HG02870 (cell line): ENCODE data around the gene GBA2.

Source experiments
- ATAC-seq: cut with Tn5 transposase; IDR thresholded peaks from one replicate; pipeline ENCODE4 v1.9.1; 2021; ENCODE audit warnings: mild to moderate bottlenecking, moderate library complexity; ENCODE audit not compliant: unreplicated experiment

The GBA2 gene

DNA sequence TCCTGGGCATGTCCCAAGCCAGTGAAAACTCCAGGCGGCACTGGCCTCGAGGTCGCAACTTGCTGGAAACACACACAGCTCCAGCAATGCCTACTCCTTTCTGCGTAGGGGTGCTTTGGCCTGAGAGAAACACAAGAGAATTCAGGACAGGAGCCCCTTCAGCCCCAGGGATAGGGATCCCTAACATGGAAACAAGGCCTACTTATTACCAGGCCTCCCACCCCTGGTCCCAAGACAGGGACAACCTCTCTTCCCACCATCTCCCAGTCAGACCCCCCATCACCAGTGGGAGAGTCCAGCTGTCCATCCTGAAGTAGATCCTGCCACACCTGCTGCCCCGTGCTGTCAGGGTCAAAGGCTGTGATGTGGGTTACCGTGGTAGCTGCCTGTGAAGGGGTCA, 8.8 kb downstream of the GBA2 start:
- ATAC-seq, result no peak

DNA sequence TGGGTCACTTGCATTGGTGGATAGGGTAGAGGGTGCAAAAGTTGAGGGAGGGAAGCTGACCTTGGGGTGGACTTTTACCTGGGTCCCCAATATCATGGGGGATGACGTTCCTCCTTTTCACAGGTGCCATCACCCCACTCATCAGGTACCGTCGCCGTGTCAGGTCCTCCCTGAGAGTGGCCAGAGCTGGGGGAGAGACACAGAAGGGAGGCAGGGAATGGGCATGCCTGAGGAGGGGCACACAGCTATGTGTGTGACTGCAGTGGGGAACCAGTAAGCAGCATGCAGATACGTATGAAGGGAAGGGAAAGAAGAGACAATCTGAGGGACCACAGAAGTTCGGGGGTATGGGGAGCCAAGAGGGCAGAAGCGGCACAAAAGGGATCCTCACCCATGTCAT, 10.1 kb downstream of the GBA2 start:
- ATAC-seq, result no peak

DNA sequence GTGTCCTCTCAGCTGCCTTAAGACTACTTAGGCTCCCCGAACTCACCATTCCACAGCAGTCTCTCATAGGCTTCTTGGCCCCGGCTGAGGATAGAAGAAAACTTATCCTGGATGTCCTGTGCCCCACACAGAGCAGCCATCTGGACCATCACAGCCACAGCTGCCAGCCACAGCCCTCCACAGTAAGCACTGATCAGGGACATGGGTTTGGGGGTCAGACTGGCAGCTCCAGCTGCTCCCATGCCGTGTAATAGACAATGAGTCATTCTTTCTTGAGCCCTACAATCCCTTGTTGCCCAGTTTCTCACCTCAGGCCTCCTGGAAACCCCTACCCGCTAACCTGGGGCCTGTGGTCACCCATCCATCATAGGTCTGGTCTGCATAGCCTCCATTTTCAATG, 10.8 kb downstream of the GBA2 start:
- ATAC-seq, result no peak

DNA sequence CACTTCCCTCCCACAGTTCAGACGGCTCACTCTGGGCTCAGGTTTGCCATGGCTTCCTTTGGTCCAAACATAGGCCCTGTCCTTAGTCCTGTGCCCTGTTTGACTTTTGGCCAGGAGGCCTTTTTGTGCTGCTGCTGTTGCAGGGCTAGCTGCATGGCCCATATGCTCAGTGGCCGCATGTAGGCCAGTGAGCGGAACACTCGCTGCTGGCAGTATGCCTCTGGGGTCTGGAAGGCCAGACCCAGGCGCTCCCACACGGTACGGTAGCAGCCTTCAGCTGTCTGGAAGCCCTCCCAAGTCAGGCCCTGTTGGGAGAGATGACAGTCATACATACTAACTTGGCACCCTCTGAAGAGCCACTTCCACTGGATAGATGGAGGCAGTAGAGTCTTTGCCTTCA, 11.9 kb downstream of the GBA2 start:
- no peak for ATAC-seq

DNA sequence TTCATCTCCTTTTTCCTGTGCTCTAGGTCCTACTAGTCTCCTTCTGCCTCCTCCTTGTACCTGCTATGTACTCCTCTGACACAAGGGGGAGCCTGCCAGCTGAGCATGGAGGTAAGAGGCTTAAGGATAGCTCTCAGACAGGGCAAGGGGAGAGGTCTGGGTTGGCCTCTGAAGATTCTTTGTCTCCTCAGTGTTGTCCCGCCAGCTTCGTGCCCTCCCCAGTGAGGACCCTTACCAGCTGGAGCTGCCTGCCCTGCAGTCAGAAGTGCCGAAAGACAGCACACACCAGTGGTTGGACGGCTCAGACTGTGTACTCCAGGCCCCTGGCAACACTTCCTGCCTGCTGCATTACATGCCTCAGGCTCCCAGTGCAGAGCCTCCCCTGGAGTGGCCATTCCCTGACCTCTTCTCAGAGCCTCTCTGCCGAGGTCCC, 12.8 kb downstream of the GBA2 start:
- ATAC-seq, result no peak

DNA sequence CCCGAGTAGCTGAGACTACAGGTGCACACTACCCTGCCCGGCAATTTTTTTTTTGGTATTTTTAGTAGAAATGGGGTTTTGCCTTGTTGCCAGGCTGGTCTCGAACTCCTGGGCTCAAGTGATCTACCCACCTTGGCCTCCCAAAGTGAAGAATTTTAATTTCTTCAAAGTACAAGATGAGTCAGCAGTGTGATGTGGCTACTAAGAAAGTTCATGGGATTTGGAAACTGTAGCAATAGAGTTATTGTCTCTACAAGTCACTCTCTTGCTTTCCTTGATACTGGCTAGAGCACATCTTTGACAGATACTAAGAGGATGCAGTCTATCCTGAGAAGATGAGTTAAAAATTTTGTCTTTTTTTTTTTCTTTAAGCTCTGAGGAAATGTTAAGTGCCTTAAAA, 14.9 kb downstream of the GBA2 start:
- ATAC-seq, result no peak

DNA sequence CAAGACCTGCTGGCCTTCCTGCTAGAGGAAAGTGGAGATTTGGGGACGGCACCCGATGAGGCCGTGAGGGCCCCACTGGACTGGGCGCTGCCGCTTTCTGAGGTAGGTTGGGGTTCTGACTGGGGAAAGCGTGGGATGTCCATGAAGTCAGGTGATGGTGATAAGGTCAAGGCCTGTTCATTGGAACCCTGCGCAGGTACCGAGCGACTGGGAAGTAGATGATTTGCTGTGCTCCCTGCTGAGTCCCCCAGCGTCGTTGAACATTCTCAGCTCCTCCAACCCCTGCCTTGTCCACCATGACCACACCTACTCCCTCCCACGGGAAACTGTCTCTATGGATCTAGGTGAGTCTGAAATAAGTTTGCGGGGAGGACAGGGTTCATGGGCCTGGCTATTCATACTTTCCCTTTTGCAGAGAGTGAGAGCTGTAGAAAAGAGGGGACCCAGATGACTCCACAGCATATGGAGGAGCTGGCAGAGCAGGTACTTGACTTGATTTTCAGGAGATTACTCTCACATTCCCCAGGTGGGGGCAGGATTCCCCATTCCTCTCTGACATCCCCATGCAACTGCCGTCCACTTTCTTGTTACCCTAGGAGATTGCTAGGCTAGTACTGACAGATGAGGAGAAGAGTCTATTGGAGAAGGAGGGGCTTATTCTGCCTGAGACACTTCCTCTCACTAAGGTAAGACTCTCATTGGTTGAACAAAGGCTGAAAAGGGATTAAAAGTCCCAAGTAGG, 16.1 kb downstream of the GBA2 start:
- peak; percentile 2 for ATAC-seq

DNA sequence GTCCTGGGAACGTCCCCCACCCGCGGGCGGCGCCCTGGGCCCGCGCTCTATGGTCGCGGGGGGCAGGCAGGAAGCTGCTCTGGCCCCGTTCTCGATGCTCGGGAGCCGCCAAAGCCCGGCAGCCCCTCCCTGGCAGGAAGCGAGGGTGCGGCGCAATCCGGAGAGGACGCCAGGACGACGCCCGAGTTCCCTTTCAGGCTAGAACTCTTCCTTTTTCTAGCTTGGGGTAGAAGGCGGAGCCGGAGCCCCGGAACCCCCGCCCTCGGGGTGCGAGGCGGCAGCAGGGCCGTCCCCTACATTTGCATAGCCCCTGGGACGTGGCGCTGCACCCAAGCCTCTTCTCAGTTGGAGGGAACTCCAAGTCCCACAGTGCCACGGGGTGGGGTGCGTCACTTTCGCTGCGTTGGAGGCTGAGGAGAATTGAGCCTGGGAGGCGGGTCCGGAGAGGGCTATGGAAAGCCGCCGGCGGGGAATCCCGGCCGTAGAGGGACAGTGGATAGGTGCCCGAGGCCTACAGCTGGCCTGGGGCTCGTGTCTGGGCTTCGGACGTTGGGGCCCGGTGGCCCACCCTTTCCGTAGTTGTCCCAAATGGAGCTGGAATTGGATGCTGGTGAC, 16.7 kb downstream of the GBA2 start, which contains the start of the genes CREB3 and TLN1:
Gene CREB3 (plus strand): TSS at position 482 of the 615 bp plus-strand sequence. CDS start 107 bp downstream, at position 589.
Gene TLN1 (minus strand): TSS at position 11 of the 615 bp plus-strand sequence. CDS start 6,501 bp downstream, outside the sequence.
- peak; percentile 76 for ATAC-seq

DNA sequence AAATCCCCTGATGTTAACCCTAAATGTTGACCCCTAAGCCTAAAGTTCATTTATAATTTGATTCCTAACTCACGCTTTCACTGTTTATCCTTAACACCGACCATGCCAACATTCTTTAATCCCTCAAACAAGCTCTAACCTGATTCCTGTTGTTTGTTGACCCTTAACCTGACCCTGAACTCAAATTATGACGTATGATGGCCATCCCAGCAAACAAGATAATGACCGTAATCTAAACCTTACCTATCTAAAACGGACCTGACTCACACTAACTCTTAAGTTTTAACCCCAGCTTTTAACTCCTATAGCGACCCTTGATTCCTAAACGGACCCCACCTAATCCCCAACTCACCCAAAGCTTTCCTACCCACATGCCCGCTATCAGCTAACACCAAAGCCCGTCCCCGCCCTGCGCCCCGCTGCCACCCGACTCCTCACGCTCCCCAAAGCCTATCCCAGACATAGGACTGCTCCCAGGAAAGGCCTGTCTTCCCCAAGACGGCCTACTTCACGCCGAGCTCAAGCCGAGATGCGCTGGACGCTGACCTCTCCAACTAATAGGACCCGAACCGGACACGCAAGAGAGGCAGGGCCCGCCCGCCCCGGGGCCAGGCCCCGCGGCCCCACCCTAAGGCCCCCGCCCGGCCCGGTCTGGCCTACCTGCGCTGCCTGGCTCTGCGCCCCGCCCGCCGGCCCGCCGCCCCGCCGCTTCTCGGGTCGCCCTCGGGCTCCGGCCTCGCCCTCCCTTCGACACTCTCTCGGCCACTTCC, 17.4 kb downstream of the GBA2 start:
- no peak for ATAC-seq

DNA sequence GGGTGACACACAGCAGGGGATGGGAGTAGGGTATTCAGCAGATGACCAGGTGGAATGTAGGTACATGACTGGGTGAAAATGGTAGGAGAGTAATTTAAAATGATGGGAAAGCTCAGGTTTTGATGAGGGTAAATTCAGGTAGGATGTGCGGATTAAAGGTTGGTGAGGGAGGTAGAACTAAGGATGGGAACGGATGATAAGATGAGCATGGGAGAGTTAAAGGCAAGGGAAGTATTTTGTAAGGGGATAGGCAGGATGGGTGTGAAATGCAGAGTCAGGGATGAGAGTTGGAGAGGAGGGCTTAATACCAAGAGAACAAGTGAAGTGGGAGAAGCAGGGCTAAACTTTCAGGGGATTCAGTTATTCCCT, 18.6 kb downstream of the GBA2 start:
- no peak for ATAC-seq

DNA sequence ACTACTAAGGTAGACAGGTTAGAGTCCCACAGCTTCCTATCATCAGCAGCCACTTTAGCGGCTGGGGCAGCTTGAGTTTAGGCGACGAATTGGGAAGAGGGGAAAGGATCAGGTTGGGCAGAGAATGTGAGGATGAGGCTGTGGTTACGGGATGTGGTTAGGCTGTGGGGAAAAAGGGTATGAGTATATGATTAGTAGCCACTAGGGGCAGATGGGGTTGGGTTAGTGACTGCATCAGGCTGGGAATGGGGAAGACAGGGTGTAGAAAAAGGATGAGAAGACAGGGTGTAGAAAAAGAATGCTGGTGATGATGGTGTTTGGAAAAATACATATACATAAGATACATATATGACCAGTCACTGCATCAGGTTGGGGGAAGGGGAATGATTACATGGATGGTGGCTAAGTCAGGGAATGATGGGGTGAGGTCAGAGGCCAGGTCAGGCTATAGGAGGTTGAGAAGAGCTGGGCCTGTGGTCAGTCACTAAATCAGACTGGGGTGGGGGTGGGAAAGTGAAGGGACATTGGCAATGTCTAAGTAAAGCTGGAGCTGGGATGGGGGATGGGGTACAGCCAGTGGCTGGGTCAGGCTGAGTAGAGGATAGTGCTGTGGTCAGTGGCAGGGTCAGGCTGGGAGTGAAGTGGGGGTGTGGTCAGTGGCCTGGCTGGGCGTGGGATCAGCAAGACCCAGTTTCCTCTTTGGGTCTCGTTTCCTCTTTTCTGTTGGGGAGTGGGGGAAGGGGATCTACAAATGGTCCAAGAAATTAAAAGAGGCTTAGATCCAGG, 19.1 kb downstream of the GBA2 start:
- no peak for ATAC-seq

DNA sequence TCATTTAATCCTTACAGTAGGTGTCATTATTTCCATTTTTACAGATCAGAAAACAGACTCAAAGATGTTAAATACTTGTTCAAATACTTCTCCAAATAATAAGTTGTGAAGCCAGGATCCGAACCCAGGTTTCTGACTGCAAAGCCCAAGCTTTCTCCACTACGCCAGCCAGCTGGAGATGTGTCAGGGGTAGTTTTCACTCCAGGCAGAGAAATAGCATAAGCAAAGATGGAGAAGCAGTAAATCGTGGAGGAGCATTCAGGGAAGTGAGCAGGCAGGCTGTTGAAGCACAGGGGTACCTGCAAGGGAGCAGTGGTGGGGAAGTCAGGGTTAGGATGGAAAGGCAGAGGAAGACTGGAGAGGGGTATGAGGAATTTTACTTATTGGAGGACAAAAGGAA, 19.9 kb downstream of the GBA2 start:
- no peak for ATAC-seq

DNA sequence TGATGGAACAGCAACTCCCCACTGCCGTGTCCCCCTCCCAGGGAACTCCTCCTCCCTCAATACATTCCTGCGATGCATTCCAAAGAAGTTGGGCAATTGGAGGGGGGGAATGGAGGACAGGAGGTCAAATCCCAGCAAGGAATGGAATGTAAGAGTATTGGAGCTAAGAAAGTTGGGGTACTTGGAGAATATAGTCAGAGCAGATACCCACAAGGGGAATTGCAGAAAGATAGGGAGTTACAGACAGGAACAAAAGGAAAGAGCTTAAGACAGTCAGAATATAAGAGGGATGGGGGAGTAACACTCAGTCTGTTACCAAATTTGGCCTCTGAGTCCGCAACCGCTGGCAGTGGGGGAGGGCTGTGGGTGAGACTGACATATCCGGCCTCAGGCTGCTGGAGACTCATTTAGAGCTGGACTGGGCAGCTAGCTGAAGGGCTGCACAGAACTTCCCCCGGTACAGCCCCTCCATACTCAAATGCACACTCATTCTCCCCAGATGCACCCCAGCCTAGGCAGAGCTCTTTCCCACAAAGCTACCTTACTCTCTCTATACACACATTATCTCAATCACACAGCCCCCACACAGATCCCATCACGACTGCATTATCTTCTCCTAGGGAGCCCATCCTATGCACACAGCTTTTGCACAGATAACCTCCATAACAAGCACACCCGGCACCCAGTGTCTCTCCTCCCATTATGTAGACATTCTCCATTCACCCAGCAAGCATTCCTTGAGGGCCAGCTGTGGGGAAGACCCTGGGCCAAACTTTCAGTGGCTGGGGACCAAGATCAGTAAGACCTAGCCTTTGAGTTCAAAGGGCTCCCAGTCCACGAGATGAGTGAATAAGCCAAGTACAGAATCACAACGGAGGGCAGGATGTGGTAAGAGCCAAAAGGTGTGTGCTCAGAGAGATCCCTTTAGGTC, 20.7 kb downstream of the GBA2 start:
- no peak for ATAC-seq

DNA sequence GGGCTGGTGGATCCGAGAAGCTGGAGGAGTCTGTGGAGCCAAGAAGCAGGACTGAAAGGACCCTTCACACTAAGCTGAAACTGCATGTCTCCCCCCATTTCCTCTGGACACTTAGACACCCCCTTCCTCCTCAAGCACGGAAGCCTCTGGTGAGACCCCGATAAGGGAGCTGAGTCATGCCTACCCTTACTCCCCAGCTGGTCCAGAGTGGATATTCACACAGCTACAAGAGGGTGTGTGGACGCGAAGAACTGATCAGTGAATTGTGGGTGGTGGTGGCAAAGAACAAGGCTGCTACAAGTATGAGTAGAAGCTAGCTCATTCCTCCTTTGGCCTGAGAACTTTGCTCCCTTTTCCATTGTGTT, 21.4 kb downstream of the GBA2 start:
- no peak for ATAC-seq

DNA sequence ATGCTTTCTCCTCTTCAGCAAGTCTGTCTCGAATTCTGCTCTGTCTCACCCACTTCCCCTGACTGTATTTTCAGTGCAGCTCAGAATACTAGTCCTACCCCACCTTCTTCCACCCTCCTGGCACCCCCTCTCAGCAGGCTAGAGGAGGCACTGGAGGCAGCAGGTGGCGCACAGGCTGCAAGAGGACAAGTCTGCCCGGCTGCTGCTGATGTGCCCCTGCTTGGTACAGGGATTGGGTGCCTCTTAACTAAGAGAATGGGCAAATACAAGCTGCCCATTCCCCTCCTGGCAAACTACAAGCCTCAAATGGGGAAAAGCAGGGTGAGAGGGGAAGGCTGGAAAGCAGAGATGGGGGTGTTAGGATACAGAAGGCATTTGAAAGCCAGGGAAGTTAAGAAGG, 22.1 kb downstream of the GBA2 start:
- no peak for ATAC-seq

DNA sequence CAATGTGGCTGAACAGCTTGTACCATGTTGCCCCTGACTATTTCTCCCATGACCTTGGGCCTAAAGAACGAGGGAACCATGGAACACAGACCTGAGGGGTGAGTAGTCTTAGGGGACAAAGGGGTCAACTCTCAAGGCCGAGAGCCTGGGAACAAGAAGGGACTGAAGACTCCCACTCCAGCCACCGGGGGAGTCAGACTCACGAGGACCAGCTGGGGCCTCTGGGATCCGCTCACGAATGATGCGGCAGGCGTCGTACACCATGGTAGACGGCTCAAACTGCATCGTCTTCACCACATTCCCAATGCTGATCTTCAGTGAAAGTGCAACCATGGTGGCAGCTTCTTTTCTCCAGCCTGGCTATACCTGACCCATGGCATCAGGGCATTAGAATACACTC, 23.7 kb downstream of the GBA2 start:
- no peak for ATAC-seq

DNA sequence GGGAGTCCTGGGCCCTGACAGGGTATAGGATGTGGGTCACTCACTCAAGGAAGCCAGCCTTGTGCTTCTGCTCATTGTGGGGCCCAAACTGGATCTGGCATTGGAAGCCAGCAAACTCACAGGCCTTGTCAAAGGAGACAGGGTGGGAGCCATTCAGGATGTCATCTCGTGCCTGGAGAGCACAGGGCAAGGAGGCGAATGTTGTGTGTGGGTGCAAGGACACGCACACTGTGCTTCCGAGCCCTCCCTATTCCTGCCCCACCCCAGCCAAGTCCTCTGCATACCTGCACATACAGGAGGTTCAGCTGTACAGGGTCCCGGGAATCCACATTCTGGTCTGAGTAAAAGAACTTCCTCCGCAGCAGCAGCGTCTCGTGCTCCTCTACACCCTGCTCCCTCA, 25.1 kb downstream of the GBA2 start:
- no peak for ATAC-seq

DNA sequence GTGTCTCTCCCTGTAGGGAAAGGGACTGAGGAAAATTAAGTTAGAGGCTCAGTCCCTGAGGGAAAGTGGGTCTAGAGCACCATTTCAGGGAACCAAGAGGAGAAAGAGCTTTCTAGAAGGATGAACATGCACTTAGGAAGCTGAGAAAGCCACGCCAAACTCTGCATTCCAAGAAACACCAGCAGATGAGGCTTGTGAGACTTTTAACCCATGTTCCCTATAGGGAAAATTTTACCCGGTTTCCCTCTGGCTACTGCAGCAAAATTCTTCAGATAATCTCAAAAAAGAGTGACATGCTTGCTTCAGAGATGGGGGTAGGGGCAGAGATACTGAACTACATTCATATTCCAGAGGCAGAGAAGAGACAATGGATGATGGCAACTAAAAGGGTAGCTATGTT, 25.6 kb downstream of the GBA2 start:
- ATAC-seq, result no peak

DNA sequence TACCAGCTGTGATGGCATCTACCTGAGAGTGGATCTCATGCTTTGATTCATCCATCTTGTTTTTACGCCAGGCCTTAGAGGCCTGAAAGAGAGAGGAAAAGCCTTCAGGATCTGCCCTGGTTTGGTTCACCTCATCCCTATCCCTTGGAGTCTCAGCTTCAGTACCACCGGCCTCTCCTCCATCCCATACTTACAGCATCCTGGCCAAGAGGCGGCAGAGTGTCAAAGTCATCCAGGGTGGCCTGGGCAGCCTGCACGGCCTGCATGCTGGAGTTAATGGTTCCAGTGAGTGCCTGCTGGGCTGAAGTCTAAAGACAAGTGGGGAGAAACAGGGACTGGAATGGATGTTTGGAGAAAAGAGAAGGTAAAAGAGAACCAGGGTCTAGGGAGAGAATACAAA, 29.5 kb downstream of the GBA2 start:
- no peak for ATAC-seq
